ENCODE measurements around the gene UGT2B28. TPM values are rescaled to one million over a fixed set of nuclear protein-coding genes. Genes with fewer than 3 reads are reported as not detected.
"Not testable (repeated sequence)": the region's sequence is repeated elsewhere in the genome, so short reads cannot be mapped to it uniquely, and the experiment has no call there.

The UGT2B28 gene
- total RNA-seq, 1 donor from 2014 or later: not detected

DNA sequence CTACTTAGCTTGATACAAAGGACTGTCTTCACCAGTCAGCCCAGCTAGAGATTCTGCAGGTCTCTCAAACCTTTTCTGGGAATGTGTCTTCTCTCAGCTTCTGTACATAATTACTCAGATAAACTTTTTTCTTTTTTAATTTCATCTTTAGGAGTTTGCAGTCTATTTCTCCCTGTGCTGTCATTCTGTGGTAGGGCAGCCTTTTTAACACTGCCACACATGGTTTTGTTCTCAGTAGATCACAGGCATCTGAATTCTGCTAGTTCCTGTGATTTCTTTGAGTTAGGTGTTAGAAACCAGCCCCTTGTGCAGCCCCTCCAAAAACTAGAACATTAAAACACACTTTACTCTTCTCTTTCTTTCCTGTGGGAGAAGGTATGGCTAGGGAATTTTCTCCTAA is 55.2 kb downstream of the UGT2B28 start:
- DNase-seq (ENCODE audit: low spot score in 2 of 2); FAIRE-seq: not testable (repeated sequence)

GRCh38 chr4:69343114-69343513 is 62.8 kb downstream of the UGT2B28 start:
- not testable (repeated sequence) for DNase-seq (ENCODE audit: low spot score in 2 of 2); FAIRE-seq

DNA sequence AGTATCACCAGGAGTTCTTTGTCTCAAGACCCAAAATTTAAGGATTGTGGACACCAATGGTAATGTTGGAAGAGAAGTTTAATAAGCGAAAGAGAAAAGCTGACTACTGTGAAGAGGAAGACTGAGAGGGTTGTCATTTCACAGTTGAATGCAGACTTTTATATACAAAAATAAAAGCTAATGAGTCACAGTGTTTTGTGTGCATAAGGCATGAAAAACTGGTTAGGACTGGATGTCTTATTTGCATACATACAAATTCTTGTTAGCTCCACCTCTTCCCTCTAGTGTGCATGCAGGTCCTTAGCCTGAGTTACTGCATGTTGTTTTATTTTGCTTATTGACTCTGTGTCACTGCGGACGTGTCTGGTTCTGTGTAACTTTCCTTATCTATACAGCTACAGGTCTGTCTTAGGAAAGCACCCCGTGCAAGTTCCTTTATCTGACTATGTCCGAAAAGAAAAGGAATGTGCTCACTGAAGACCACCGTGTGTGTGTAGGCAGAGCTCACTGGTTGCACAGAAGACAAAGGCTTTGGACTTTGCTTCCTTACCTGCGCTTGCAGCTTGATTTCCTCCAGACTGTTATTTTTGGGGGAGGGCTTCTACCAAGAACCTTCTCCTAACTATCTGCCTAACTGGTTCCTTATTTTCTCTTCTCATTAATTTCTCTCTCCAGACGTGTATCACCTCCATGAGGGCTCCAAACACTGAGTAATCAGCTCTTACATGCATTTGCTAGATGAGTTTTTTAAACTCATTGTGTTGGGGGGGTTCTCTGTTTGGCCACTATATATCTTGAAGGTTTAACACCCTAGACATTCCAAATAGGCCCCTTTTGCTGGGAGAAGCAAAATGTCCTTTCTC is 63.5 kb downstream of the UGT2B28 start:
- not testable (repeated sequence) for FAIRE-seq; DNase-seq (ENCODE audit: low spot score in 2 of 2)

Other genes starting within 250 kb of the UGT2B28 start
- gene UGT2B7, start 184.0 kb upstream of the UGT2B28 start, total RNA-seq: not detected
- gene UGT2B11, start 65.7 kb upstream of the UGT2B28 start, total RNA-seq: not detected
- gene UGT2B4, start 215.4 kb downstream of the UGT2B28 start, total RNA-seq: not detected